GM12801 (cell line): ENCODE results near the gene PCYOX1L.

Experiments used
- CTCF ChIP-seq: IDR thresholded peaks from one replicate; pipeline ENCODE4 v1.5.1; 2011; ENCODE audit warnings: control low read depth; ENCODE audit not compliant: insufficient read length; ENCODE audit errors: extremely low read depth

Gene PCYOX1L

GRCh38 chr5:149357370-149358293 lies at the start of gene PCYOX1L:
Gene PCYOX1L, plus strand, starts transcription at chr5:149358046. Its CDS starts 23 bp downstream, at chr5:149358069.
- no peak for TF ChIP-seq CTCF

GRCh38 chr5:149309354-149309753 lies 48.5 kb upstream of the PCYOX1L start:
- TF ChIP-seq CTCF, result no peak

- no peak for TF ChIP-seq CTCF
These were observed 47.4 kb upstream of the PCYOX1L start for GRCh38 chr5:149310488-149310887.

GRCh38 chr5:149310947-149311658 lies 46.7 kb upstream of the PCYOX1L start:
- no peak for TF ChIP-seq CTCF

- no peak for TF ChIP-seq CTCF
These were observed 44.5 kb upstream of the PCYOX1L start for GRCh38 chr5:149313151-149313841.

- TF ChIP-seq CTCF, result no peak
These were observed 43.2 kb upstream of the PCYOX1L start for GRCh38 chr5:149314571-149315111.

- TF ChIP-seq CTCF, result no peak
These were observed 42.1 kb upstream of the PCYOX1L start for GRCh38 chr5:149315753-149316152.
